Psoas muscle (tissue), 8 donors: Measurements from ENCODE around the gene GRHL1. TPM values are rescaled to one million over a fixed set of nuclear protein-coding genes. Genes with fewer than 3 reads are reported as not detected.

Source experiments
- ATAC-seq, 4 donors: fragments of 200-7000 bp; cut with Tn5 transposase; one replicate each; pipeline ENCODE4 v1.9.1; 2020; ENCODE audit warnings: moderate library complexity in 3 of 4, mild to moderate bottlenecking in 2 of 4
- DNase-seq, 2 donors: peaks; one replicate each; pipeline ENCODE4 v3.0.0-alpha.2; 2020
- H3K27ac ChIP-seq: fragments of 200-600 bp; one replicate; pipeline ENCODE4 v1.8.0; 2022
- H3K27me3 ChIP-seq, 3 donors: fragments of 200-600 bp in 1 of 3; one replicate each; pipeline versions ENCODE4 v1.6.1 to v1.8.0; 2013 to 2022; ENCODE audit warnings: low read length in 2 of 3, mild to moderate bottlenecking in 2 of 3, moderate library complexity in 1 of 3; ENCODE audit not compliant: insufficient read depth in 3 of 3
- H3K36me3 ChIP-seq, 2 donors: fragments of 200-600 bp in 1 of 2; one replicate each; pipeline versions ENCODE4 v1.6.1 to v1.8.0; 2013 to 2022; ENCODE audit warnings: low read depth in 1 of 2, mild to moderate bottlenecking in 1 of 2, moderate library complexity in 1 of 2; ENCODE audit not compliant: insufficient read depth in 1 of 2
- H3K4me1 ChIP-seq: fragments of 200-600 bp; one replicate; pipeline ENCODE4 v1.8.0; 2022
- H3K4me3 ChIP-seq: fragments of 200-600 bp; one replicate; pipeline ENCODE4 v1.8.0; 2022; ENCODE audit warnings: mild to moderate bottlenecking
- H3K9me3 ChIP-seq: fragments of 200-600 bp; one replicate; pipeline ENCODE4 v1.8.0; 2022
- CTCF ChIP-seq: fragments of 200-600 bp; IDR thresholded peaks from one replicate; pipeline ENCODE4 v1.8.0; 2022; ENCODE audit warnings: antibody characterized with exemption
- WGBS, 3 donors: extraction: QIAGEN DNeasy Blood & Tissue Kit; methylation state at CpG; one replicate each; pipeline versions ENCODE4 v1.1.6 to v1.1.7; 2013; 5-methylcytosine and 5-hydroxymethylcytosine counted together
- intact Hi-C, 2 donors: fragments of 100-400 bp; cut with DNase I; formaldehyde crosslinking; loops; one replicate each; pipeline versions ENCODE4 v1.11.0 to v1.14.2; 2022
- polyA plus RNA-seq, 3 donors: library from polyadenylated mRNA; stranded (reverse); fragments of 200-250 nt; gene quantifications; one replicate each; pipeline ENCODE4 v1.2.3, GENCODE V29; 2013
- total RNA-seq, 4 donors: library from RNA; stranded (reverse); fragmentation: NEBNext Ultra II Directional in 2 of 4; extraction: Animal tissue kit (Norgen Biotek cat#: 25700) in 2 of 4; gene quantifications; one replicate each; pipeline versions ENCODE4 v1.2.1 to v1.2.4, GENCODE V29; 2021 to 2023
- donor health status: healthy with polysubstance abuse.
- donor health status: DM: no; HTN: no; CAD: no; lungs with moderate emphysema.
- donor health status: Bipolar disorder and iron deficiency.
- donor health status: healthy.
- donor health status: DM: yes; HTN: yes; CAD: no.
- donor health status: DM: no; HTN: no; CAD: no.
- donor health status: DM: no; HTN: no; CAD: no.
- donor health status: DM: yes; HTN: yes; CAD: no.

The GRHL1 gene
- total and polyA plus RNA-seq, 7 donors = 0.38 to 1.2 (median 0.63) TPM

GRCh38 chr2:9971890-9972289 is 20.4 kb downstream of the GRHL1 start:
- no peak for DNase-seq
- Histone ChIP-seq H3K27me3 (no peaks in the 10 kb centered on the region), H3K4me1 (peaks cover 12% of the 10 kb centered on the region), H3K27ac (no peak overlapping the region), H3K9me3 (no peaks in the 10 kb centered on the region), H3K4me3 (no peak overlapping the region), H3K36me3 (no peaks in the 10 kb centered on the region)
- ATAC-seq = no peak
- no peak for TF ChIP-seq CTCF
- WGBS, 3 donors = 94 to 95% (median 95%) methylated on average over 6 of the region's 6 CpGs
- intact Hi-C loops = no loop called here

- TF ChIP-seq CTCF = no peak
- H3K4me3 ChIP-seq = no peak overlapping the region
- H3K4me1 ChIP-seq = peaks cover 12% of the 10 kb centered on the region
- H3K27me3 ChIP-seq = no peaks in the 10 kb centered on the region
- 80 to 86% (median 84%) methylated on average over 13 of the region's 13 CpGs for WGBS, 3 donors
- no peaks in the 10 kb centered on the region for H3K9me3 ChIP-seq
- H3K27ac ChIP-seq = no peak overlapping the region
- intact Hi-C loops = no loop called here
- DNase-seq (peak in 1 of 2 donors; percentile 40), ATAC-seq (no peak)
- no peaks in the 10 kb centered on the region for H3K36me3 ChIP-seq
Observed at GRCh38 chr2:9972621-9973479, 21.4 kb downstream of the GRHL1 start.

GRCh38 chr2:9973690-9974089 is 22.2 kb downstream of the GRHL1 start:
- H3K27ac ChIP-seq = no peak overlapping the region
- no peaks in the 10 kb centered on the region for H3K9me3 ChIP-seq
- no peak overlapping the region for H3K4me3 ChIP-seq
- no peak for TF ChIP-seq CTCF
- H3K27me3 ChIP-seq = no peaks in the 10 kb centered on the region
- DNase-seq = no peak
- intact Hi-C loops = no loop called here
- H3K36me3 ChIP-seq = no peaks in the 10 kb centered on the region
- WGBS, 3 donors = 77 to 86% (median 85%) methylated on average over 6 of the region's 6 CpGs
- ATAC-seq = no peak
- H3K4me1 ChIP-seq = peaks cover 12% of the 10 kb centered on the region

- no peak overlapping the region for H3K4me3 ChIP-seq
- intact Hi-C loops = no loop called here
- no peak for DNase-seq
- no peak overlapping the region for H3K27ac ChIP-seq
- H3K4me1 ChIP-seq = peaks cover 12% of the 10 kb centered on the region
- TF ChIP-seq CTCF = no peak
- H3K9me3 ChIP-seq = no peaks in the 10 kb centered on the region
- no peak for ATAC-seq
- no peaks in the 10 kb centered on the region for H3K36me3 ChIP-seq
- 93 to 96% (median 96%) methylated on average over 4 of the region's 4 CpGs for WGBS, 3 donors
- no peaks in the 10 kb centered on the region for H3K27me3 ChIP-seq
Observed at GRCh38 chr2:9974343-9974742, 22.9 kb downstream of the GRHL1 start.
